PC-9 (cell line): Measurements from ENCODE around the gene TULP4.

Experiments used
- EZH2 ChIP-seq: fragments of 200-600 bp; sonication (generic); IDR thresholded peaks from 2 replicates; pipeline ENCODE4 v1.8.0; 2017; ENCODE audit warnings: antibody characterized with exemption, low read depth
- TF ChIP-seq, protein P1 (sequence below): fragments of 200-600 bp; sonication (generic); conservative IDR thresholded peaks from 2 replicates; pipeline ENCODE4 v1.6.1; 2017; ENCODE audit warnings: mixed run types, antibody characterized with exemption, mild to moderate bottlenecking, moderate library complexity

DNA sequence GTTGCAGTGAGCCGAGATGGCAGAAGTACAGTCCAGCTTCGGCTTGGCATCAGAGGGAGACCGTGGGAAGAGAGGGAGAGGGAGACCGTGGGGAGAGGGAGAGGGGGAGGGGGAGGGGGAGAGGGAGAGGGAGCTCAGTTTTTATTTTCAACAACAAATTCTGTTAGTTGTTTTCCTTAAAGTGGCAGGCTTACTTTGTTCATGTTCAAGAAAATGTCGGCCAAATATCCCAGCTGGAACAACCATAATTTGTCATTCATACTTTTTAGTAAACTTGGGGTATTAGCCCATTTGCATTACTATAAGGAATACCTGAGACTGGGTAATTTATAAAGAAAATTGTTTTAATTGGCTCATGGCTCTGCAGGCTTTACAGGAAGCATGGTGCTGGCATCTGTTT is 2.5 kb upstream of the TULP4 start:
- TF ChIP-seq, protein P1, sequence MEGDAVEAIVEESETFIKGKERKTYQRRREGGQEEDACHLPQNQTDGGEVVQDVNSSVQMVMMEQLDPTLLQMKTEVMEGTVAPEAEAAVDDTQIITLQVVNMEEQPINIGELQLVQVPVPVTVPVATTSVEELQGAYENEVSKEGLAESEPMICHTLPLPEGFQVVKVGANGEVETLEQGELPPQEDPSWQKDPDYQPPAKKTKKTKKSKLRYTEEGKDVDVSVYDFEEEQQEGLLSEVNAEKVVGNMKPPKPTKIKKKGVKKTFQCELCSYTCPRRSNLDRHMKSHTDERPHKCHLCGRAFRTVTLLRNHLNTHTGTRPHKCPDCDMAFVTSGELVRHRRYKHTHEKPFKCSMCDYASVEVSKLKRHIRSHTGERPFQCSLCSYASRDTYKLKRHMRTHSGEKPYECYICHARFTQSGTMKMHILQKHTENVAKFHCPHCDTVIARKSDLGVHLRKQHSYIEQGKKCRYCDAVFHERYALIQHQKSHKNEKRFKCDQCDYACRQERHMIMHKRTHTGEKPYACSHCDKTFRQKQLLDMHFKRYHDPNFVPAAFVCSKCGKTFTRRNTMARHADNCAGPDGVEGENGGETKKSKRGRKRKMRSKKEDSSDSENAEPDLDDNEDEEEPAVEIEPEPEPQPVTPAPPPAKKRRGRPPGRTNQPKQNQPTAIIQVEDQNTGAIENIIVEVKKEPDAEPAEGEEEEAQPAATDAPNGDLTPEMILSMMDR, result no peak
- no peak for TF ChIP-seq EZH2
